ENCODE data around the gene OOSP3. TPM values are rescaled to one million over a fixed set of nuclear protein-coding genes. Genes with fewer than 3 reads are reported as not detected.

Gene OOSP3
- total RNA-seq, 2 experiments from 2014 or later, result not detected

DNA sequence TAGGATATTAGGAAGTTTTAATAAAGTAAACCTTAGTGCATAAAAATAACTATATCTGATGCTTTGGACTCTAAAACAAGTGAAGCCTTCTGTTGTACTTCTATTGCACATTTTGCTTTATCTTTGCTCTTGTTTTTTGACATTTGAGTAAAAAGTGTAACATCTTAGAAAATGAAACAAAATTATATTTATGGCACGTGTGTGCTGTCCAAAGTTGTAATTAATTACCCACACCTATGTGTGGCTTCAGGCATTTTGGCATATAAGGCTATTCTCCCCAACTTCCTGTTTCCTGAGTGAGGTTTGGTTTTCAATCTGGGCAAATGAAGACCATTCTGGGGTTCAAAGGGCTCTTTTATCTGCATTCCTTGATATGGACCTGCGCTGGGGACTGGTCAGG lies 59.5 kb downstream of the OOSP3 start, which contains the start of gene OOSP1:
Gene OOSP1, plus strand, starts transcription at position 301 of the 400 bp plus-strand sequence. Its CDS starts 23 bp downstream, at position 324.
- DNase-seq, result no peak
- H3K36me3 Mint-ChIP-seq (ENCODE audit: low read depth), result no peaks in the 10 kb centered on the region
- H3K4me1 Mint-ChIP-seq, result no peaks in the 10 kb centered on the region
- peaks cover 2% of the 10 kb centered on the region for H3K27me3 Mint-ChIP-seq
- H3K4me3 Mint-ChIP-seq, result no peak within 1 kb of the TSS
- no peak within 1 kb of the TSS for H3K27ac Mint-ChIP-seq
- ChIA-PET POLR2A (no interaction called here), CTCF (no interaction called here)
- H3K9me3 Mint-ChIP-seq, result no peaks in the 10 kb centered on the region

- peaks cover 2% of the 10 kb centered on the region for H3K27me3 Mint-ChIP-seq
- ChIA-PET CTCF (no interaction called here), POLR2A (no interaction called here)
- no peak overlapping the region for H3K4me3 Mint-ChIP-seq
- no peaks in the 10 kb centered on the region for H3K36me3 Mint-ChIP-seq (ENCODE audit: low read depth)
- H3K4me1 Mint-ChIP-seq, result no peaks in the 10 kb centered on the region
- H3K27ac Mint-ChIP-seq, result no peak overlapping the region
- no peak for DNase-seq
- H3K9me3 Mint-ChIP-seq, result no peaks in the 10 kb centered on the region
Measured at GRCh38 chr11:59938718-59939117, 60.1 kb downstream of the OOSP3 start.

GRCh38 chr11:59939482-59939881 lies 60.9 kb downstream of the OOSP3 start:
- no peak for DNase-seq
- H3K9me3 Mint-ChIP-seq, result no peaks in the 10 kb centered on the region
- no peaks in the 10 kb centered on the region for H3K36me3 Mint-ChIP-seq (ENCODE audit: low read depth)
- no peaks in the 10 kb centered on the region for H3K27me3 Mint-ChIP-seq
- H3K4me3 Mint-ChIP-seq, result no peak overlapping the region
- POLR2A ChIA-PET, result no interaction called here
- CTCF ChIA-PET, result no interaction called here
- H3K27ac Mint-ChIP-seq, result no peak overlapping the region
- H3K4me1 Mint-ChIP-seq, result no peaks in the 10 kb centered on the region

DNA sequence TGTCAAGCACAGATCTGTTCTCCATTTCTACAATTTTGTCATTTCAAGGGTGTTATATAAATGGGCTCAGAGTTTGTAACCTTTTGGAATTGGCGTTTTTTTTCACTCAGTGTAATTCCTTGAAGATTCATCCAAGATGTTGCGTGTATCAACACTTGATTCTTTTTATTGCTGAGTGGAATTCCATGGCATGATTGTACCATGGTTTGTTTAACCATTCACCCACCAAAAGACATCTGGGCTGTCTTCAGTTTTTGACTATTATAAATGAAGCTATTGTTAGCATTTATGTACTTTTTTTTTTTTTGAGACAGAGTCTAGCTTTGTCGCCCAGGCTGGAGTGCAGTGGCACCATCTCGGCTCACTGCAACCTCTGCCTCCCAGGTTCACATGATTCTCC lies 62.5 kb downstream of the OOSP3 start:
- H3K4me3 Mint-ChIP-seq, result no peak overlapping the region
- no peak for DNase-seq
- no peaks in the 10 kb centered on the region for H3K36me3 Mint-ChIP-seq (ENCODE audit: low read depth)
- no peak overlapping the region for H3K27ac Mint-ChIP-seq
- ChIA-PET POLR2A (no interaction called here), CTCF (no interaction called here)
- H3K27me3 Mint-ChIP-seq, result peaks cover under 1% of the 10 kb centered on the region
- no peaks in the 10 kb centered on the region for H3K9me3 Mint-ChIP-seq
- H3K4me1 Mint-ChIP-seq, result peaks cover 6% of the 10 kb centered on the region

- no peak overlapping the region for H3K27ac Mint-ChIP-seq
- no peak overlapping the region for H3K4me3 Mint-ChIP-seq
- H3K9me3 Mint-ChIP-seq, result no peaks in the 10 kb centered on the region
- H3K4me1 Mint-ChIP-seq, result peaks cover 6% of the 10 kb centered on the region
- no peak for DNase-seq
- H3K36me3 Mint-ChIP-seq (ENCODE audit: low read depth), result no peaks in the 10 kb centered on the region
- ChIA-PET POLR2A (no interaction called here), CTCF (no interaction called here)
- H3K27me3 Mint-ChIP-seq, result peaks cover 2% of the 10 kb centered on the region
Measured at GRCh38 chr11:59943997-59944714, 65.6 kb downstream of the OOSP3 start.

GRCh38 chr11:59944720-59945119 lies 66.1 kb downstream of the OOSP3 start:
- CTCF ChIA-PET, result no interaction called here
- H3K36me3 Mint-ChIP-seq (ENCODE audit: low read depth), result no peaks in the 10 kb centered on the region
- POLR2A ChIA-PET, result no interaction called here
- DNase-seq, result no peak
- peaks cover 6% of the 10 kb centered on the region for H3K4me1 Mint-ChIP-seq
- H3K9me3 Mint-ChIP-seq, result no peaks in the 10 kb centered on the region
- H3K27ac Mint-ChIP-seq, result no peak overlapping the region
- peaks cover 2% of the 10 kb centered on the region for H3K27me3 Mint-ChIP-seq
- H3K4me3 Mint-ChIP-seq, result no peak overlapping the region

Other genes with a start within 250 kb of the OOSP3 start
- 10 to 100 TPM; 47.2 to 59.6 TPM for gene PATL1, start 209.7 kb upstream of the OOSP3 start, total RNA-seq
- gene OR10V1, start 164.9 kb upstream of the OOSP3 start, total RNA-seq, result not detected
- gene STX3, start 123.4 kb upstream of the OOSP3 start, total RNA-seq, result 10 to 100 TPM; 39.6 to 42.0 TPM
- 10 to 100 TPM; 77.1 to 78.3 TPM for gene MRPL16, start 68.0 kb upstream of the OOSP3 start, total RNA-seq
- gene CBLIF, start 33.3 kb upstream of the OOSP3 start, total RNA-seq, result not detected
- gene TCN1, start 12.3 kb upstream of the OOSP3 start, total RNA-seq, result not detected
- not detected for gene OOSP1, start 59.6 kb downstream of the OOSP3 start, total RNA-seq
- gene OOSP4A, start 85.3 kb downstream of the OOSP3 start, total RNA-seq, result not detected
- not detected for gene OOSP4B, start 138.4 kb downstream of the OOSP3 start, total RNA-seq
- gene OOSP2, start 161.6 kb downstream of the OOSP3 start, total RNA-seq, result not detected
- not detected for gene MS4A3, start 177.9 kb downstream of the OOSP3 start, total RNA-seq
- gene MS4A2, start 209.9 kb downstream of the OOSP3 start, total RNA-seq, result not detected

All from activated CD4-positive, alpha-beta T cell treated with anti-CD3 and anti-CD28 coated beads, Interleukin-2, amount 10 ng/mL, durations not matched to agents 7 days and 5 days (primary cell).